GM18867 (cell line): Measurements from ENCODE around the gene TRIP6.
A peak's percentile ranks its signal among the peaks of the same experiment; 100 is the strongest.

Experiments
- ATAC-seq: cut with Tn5 transposase; IDR thresholded peaks from one replicate; pipeline ENCODE4 v1.9.1; 2021; ENCODE audit warnings: mild to moderate bottlenecking, moderate library complexity; ENCODE audit not compliant: unreplicated experiment

The TRIP6 gene

DNA sequence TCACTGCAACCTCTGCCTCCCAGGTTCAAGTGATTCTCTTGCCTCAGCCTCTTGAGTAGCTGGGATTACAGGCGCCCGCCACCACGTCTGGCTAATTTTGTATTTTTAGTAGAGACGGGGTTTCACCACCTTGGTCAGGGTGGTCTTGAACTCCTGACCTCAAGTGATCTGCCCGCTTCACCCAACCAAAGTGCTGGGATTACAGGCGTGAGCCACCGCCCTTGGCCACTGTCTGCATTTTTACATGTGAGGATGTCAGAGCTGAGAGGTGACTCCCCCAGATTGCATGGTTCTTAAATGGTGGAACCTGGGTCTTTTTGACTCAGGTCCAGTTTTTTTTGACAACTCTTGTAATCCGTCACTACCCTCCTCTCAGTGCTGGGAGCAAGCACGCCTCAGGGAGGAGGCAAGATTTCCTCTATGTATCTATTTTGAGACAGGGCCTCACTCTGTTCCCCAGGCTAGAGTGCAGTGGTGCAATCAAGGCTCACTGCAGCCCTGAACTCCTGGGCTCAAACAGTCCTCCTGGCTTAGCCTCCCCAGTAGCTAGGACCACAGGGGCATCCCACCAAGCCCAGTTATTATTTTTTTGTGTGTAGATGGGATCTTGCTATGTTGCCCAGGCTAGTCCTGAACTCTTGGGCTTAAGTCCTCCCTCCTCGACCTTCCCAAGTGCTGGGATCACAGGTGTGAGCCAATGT, 6.6 kb downstream of the TRIP6 start:
- no peak for ATAC-seq

DNA sequence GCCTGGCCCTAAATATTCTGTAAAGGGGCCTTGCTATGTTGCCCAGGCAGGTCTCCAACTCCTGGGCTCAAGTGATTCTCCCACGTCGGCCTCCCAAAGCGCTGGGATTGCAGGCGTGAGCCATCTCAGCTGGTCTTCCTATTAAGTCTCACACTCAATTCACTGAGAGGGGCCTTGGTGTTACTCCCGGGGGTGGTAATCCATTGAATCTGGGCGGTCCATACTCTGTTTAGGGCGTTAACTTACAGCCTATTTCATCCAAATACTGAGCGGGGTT, 7.1 kb downstream of the TRIP6 start:
- no peak for ATAC-seq

DNA sequence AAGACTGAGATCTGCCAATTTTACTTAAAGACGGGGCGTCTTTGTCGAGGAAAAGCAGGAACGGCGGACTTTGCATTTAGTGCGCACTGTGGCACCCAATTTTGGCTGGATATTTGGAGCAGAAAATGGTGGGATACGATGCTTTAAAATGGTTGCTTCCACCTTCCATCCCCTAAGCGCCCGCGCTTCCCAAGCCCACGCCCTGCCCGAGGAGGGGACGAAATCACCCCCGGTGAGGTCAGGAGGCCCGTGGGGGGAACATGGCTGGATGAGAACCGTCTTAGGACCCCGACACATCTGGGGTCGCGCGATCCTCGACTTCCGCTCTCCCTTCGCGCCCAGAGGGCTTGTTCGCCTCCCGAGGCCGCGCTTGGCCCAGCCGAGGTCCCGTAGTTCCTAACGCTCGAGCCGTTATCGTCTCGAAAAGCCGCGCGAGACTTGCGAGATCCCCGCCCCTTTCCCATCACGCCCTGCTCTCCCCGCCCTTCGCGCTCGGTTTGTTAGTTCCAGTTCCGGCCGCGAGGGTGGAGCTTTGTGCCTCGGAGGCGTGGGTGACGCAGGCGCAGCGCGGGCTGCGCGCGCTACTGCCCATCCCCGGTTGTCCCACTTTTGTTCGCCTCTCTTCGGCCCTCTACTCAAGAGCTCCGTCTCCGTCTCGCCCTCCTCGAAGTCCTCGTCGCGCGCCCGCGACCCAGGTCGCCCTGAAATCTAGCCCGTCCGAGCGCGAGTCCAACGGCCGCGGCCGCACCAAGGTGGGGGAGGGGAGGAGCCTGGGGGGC, 7.6 kb downstream of the TRIP6 start, which contains the start of gene SRRT:
Gene SRRT (plus strand): TSS at position 527 of the 779 bp plus-strand sequence. CDS start 488 bp downstream, outside the sequence.
- ATAC-seq = peak; percentile 82

DNA sequence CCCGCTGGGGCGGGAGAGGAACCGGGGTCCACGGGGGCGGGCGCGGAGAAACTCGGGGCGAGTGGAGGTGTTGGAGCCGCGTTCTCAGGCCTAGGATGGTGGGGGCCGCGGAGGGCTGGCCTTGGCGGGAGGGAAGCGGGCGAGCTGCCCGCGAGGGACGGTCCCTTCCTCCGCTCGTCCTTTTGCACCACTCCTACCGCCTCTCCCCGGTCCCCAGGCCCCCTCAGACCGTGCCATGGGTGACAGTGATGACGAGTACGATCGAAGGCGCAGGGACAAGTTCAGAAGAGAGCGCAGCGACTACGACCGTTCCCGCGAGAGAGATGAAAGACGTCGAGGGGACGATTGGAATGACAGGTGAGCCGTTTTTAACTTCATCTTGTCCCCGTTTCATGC, 8.2 kb downstream of the TRIP6 start:
- ATAC-seq = peak; percentile 26

DNA sequence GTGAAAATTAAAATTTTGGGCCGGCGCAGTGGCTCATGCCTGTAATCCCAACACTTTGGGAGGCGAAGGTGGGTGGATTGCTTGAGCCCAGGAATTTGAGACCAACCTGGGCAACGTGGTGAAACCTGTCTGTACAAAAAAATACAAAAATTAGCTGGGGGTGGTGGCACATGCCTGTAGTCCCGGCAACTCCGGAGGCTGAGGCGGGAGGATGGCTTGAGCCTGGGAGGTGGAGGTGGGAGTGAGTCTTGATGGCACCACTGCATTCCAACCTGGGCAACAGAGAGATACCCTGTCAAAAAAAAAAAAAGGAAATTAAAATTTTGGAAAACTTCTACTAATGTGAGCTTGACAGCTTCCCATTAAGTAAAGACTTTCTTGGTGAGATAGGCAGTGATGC, 10.8 kb downstream of the TRIP6 start:
- no peak for ATAC-seq

DNA sequence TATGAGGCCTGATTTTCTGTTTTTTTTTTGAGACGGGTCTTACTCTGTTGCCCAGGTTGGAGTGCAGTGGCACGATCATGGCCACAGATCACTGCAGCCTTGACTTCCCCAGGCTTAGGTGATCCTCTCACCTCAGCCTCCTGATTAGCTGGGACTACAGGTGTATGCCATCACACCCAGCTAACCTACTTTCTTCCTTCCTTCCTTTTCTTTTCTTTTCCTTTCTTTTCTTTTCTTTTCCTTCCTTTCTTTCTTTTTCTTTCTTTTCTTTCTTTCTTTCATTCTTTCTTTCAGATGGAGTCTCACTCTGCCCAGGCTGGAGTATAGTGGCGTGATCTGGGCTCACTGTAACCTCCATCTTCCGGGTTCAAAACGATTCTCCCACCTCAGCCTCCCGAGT, 11.5 kb downstream of the TRIP6 start:
- no peak for ATAC-seq

DNA sequence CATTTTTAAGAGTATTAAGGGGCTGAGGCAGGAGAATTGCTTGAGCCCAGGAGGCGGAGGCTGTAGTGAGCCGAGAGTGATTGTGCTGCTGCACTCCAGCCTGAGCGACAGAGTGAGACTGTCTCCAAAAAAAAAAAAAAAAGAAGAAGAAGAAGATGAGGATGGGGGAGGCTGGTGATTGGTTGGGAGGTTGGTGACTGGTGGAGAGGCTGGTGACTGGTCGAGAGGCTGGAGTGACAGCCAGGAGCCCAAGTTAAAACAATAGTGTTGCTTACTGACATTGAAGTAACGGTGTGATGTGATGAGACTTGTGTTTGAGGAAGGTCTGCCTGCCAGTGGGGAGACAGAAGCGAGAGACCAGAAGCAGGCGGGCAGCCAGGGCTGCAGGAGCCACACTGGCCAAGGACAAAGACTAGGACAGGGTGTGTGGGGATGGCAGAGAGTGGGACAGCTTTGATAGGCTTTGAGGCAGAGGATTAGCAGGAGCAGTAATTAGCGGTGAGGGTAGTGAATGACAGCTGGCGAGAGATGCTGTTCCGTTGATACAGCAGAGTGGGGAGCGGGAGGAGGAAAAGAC, 12.6 kb downstream of the TRIP6 start:
- no peak for ATAC-seq

DNA sequence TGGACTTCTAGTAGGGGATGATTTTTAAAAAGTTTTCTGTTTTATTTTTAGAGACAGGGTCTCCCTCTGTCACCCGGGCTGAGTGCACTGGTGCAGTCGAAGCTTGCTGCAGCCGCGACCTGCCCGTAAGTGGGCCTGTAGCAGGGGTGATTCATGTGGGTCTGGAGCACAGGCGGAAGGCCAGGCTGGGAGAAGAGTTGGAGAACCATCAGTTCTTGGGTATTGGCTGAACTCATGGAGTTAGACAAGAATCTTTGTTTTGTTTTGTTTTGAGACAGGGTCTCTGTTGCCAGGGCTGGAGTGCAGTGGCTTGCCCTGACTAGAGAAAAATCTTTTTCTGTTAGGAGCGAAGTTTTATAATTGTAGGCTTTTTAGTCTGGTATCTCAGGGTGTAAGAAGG, 13.5 kb downstream of the TRIP6 start:
- ATAC-seq = no peak

DNA sequence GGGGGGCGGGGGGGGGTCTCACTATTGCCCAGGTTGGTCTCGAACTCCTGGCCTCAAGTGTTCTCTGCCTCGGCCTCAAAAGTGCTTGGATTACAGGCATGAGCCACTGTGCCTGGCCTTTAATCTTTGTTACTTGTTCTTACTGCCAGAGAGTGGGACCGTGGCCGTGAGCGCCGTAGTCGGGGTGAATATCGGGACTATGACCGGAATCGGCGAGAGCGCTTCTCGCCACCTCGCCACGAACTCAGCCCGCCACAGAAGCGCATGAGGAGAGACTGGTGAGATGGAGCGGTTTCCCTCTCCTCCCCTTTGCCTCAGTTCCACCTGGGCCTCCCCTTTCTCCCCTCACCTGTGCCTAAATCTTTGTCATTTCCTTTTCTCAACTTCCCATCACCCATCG, 13.9 kb downstream of the TRIP6 start:
- no peak for ATAC-seq

DNA sequence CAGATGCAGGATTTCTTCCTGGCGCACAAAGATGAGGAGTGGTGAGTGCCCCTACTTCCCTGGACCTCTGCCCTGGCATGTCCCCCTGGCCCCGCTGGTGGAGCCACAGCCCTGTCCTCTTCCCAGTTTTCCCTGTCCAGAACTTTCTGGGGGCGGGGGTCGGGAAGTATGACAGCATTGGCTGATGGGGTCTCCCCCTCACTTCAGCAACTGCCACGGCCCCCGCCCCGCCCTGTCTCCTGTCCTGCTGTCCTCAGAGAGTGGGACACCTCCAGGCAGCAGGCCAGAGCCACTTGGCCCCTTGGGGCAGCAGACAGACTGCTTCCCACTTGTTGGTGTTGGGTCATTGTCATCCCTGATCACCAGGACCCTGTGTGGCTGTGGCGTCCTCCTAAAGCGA, 15.0 kb downstream of the TRIP6 start:
- ATAC-seq = no peak

DNA sequence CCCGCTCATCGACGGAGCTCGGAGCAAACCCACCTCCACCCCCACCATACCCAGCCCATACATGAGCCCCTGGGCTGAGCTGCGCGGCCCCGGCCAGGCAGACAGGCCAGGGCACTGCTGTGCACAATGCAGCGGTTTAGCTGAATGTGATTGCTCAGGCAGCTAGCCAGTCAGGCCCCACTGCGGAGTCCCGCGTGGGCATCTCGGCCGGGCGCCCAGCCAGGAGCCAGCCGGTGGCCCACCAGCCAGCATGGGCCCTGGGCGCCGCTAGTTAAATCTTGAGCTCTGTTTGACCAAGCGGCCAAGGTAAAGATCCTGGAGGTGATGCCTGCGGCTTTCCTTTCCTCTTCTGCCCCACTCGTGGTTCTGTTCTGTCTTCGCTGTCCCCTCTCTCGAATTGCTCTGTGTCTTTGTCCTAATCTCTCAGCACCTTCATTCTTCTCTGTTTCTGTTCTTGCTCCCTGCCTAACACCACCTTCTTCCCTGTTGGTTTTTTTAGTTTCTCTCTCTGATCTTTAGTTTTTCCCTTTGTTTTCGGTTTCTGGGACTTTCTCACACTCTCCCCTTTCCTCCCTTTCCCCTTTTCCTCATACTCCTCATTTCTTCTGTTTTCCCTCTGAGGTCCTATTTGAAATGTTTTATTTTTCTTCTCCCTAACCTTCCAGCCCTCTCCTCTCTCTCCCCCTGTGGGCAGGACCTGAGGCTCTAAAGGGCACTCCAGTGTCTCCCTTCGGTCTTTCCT, 15.8 kb downstream of the TRIP6 start:
- no peak for ATAC-seq

DNA sequence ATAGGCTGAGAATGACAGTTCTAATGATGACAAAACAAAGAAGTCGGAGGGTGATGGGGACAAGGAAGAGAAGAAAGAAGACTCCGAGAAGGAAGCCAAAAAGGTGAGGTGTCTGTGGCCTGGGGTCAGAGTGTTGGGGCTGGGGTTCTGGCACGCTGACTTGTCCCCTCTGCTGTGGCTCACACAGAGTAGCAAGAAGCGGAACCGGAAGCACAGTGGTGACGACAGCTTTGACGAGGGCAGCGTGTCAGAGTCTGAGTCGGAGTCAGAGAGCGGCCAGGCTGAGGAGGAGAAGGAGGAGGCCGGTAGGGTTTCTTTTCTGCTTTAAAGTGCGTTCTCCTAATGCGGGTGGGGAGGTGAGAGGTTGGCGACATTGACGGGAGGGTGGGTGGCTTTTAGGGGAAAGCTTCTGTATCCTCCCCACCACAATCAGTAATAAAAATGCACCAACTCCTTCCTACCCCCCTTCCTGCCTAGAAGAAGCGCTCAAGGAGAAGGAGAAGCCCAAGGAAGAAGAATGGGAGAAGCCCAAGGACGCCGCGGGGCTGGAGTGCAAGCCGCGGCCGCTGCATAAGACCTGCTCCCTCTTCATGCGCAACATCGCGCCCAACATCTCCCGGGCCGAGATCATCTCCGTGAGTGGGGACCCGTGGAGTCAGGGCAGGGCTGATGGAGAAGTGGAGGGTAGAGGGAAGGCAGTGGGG, 17.7 kb downstream of the TRIP6 start:
- ATAC-seq = no peak

DNA sequence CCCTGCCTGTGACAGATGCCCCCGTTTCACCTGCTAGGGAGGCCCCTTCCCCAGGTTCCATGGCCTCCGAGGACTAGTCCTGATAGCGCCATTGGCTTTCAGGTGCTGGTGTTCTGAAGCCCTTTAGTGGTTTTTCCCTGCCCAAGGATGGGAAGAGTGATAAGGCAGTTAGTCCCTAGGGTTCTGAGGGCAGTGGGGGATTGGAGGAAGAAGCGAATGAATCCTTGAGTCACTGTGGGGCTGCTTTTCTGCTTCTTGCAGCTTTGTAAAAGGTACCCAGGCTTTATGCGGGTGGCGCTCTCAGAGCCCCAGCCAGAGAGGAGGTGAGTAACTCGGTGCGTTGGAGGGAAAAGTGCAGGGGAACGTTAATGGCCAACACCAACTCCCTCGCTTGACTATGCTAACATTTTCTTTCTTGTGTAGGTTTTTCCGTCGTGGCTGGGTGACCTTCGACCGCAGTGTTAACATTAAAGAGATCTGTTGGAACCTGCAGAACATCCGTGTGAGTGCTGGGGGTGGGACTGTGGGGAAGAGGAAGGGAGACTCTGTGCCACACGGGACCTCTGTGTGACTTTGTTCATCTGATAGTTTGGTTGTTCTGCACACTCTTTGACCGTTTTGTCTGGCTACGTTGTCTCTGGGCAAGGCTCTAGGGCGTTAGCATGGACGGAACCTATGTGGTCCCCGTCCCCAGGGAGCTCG, 18.4 kb downstream of the TRIP6 start:
- no peak for ATAC-seq

DNA sequence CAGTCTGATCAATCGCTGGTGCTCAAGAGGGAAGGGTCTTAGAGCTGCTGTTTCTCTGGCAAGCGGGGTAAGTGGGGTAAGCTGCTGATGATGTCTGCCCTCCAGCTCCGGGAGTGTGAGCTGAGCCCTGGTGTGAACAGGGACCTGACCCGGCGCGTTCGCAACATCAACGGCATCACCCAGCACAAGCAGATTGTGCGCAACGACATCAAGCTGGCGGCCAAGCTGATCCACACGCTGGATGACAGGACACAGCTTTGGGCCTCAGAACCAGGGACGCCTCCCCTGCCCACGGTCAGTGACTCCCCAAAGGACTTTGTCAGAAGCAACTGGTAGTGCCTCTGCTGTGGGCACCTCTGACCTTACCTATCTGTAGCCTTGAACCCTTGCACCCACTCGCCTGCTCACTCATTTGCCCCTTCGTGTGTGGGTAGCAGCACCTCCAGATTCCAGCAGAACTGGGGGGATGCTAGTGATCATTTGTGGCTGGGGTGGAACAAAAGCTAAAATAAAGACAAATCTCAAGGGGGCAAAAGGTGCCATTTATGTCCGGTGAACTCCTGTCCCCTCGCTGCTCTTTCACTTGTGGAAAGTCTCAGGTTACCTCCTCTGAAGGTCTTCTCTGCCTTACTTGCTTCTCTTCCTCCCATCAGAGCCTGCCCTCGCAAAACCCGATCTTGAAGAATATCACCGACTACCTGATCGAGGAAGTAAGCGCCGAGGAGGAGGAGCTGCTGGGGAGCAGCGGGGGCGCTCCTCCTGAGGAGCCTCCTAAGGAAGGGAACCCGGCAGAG, 19.2 kb downstream of the TRIP6 start:
- no peak for ATAC-seq

DNA sequence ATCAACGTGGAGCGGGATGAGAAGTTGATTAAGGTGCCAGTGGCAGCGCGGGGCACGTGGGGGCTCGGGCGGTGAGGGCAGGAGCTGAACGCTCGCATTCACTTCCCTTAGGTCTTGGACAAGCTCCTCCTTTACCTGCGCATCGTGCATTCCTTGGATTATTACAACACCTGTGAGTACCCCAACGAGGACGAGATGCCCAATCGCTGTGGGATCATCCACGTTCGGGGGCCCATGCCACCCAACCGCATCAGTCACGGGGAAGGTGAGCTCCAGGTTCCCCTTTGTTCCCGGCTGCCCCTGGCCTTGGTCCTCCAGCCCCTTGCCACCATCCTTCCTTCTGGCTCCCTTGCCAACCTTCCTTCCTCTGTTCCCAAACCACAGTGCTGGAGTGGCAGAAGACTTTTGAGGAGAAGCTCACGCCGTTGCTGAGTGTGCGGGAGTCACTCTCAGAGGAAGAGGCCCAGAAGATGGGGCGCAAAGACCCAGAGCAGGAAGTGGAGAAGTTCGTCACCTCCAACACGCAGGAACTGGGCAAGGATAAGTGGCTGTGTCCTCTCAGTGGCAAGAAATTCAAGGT, 19.8 kb downstream of the TRIP6 start:
- no peak for ATAC-seq

DNA sequence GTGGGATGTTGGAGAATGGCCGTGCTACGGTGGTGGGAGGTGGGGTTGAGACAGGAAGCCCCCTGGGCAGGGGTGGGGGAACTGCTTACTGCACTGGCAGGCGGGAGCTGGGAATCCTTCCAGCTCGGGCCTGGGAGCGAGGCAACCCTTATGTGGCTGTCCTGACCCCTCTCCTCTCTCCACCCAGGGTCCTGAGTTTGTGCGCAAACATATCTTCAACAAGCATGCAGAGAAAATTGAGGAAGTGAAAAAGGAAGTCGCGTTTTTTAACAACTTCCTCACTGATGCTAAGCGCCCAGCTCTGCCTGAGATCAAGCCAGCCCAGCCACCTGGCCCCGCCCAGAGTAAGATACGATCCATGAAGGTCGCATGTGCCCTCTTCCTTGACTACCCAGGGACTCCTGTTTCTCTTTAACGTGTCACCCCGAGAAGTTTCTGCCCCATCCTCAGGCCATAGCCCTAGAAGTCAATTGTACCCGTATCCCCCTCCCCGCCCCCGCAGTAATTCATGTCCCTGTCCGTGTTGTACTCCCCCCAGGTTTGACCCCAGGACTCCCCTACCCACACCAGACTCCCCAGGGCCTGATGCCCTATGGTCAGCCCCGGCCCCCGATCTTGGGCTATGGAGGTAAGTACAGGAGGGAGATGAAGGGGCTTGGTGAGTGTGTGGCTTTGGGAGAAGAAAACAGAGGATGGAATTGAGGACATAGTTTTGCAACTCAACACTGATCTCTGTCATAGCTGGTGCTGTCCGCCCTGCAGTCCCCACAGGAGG, 20.5 kb downstream of the TRIP6 start:
- peak; percentile 37 for ATAC-seq

DNA sequence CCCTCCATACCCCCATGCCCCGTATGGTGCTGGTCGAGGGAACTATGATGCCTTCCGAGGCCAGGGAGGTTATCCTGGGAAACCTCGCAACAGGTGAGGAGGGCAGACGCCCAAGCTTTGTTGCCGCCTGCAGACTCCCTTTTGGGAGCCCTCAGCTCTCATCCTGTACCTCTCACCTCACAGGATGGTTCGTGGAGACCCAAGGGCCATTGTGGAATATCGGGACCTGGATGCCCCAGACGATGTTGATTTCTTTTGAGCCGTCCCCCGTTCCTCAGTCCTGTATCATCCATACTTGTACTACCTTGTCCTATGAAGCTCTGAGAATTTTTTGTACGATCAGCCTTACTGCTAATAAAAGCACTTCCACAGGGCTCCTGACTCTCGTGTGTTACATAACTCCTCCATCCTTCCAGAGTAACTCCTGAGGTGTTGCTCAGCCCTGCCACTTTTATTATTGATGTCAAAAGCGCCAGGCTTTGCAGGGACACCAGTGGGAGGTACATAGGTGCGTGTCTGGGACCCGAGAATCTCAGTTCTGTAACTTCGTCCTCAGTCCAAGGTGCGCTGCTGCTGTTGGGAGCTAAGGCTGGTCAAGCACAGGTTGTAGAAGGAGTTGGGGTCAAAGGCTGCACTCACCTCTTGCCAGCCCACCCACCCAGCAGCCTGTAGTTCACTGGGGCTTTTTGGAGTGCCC, 21.3 kb downstream of the TRIP6 start:
- no peak for ATAC-seq
